HCEC 1CT (cell line): ENCODE results near the gene ANKRD13D.

Experiments used
- DNase-seq: peaks from one replicate; pipeline ENCODE4 v3.0.0-alpha.2; 2017

Gene ANKRD13D

GRCh38 chr11:67262731-67263675 is 26.1 kb upstream of the ANKRD13D start:
- DNase-seq, result peak; percentile 76

GRCh38 chr11:67264260-67264659 is 24.8 kb upstream of the ANKRD13D start:
- no peak for DNase-seq

- DNase-seq, result no peak
Measured at GRCh38 chr11:67264877-67265632, 24.0 kb upstream of the ANKRD13D start.

GRCh38 chr11:67265633-67266448 is 23.3 kb upstream of the ANKRD13D start:
- DNase-seq, result peak; percentile 53

- peak; percentile 55 for DNase-seq
Measured at GRCh38 chr11:67266449-67267187, 22.5 kb upstream of the ANKRD13D start, which contains the start of gene GRK2. GRK2 (plus strand) TSS chr11:67266473; CDS start chr11:67266700, 227 bp downstream.

- no peak for DNase-seq
Measured at GRCh38 chr11:67267188-67268080, 21.7 kb upstream of the ANKRD13D start.

GRCh38 chr11:67268081-67268961 is 20.8 kb upstream of the ANKRD13D start:
- no peak for DNase-seq

GRCh38 chr11:67268962-67269268 is 20.2 kb upstream of the ANKRD13D start:
- no peak for DNase-seq

- DNase-seq, result no peak
Measured at GRCh38 chr11:67269401-67270255, 19.5 kb upstream of the ANKRD13D start.

GRCh38 chr11:67270256-67271204 is 18.6 kb upstream of the ANKRD13D start:
- no peak for DNase-seq

- no peak for DNase-seq
Measured at GRCh38 chr11:67271205-67271540, 17.9 kb upstream of the ANKRD13D start.

- no peak for DNase-seq
Measured at GRCh38 chr11:67271541-67272284, 17.4 kb upstream of the ANKRD13D start.

GRCh38 chr11:67272327-67273259 is 16.5 kb upstream of the ANKRD13D start:
- DNase-seq, result no peak

GRCh38 chr11:67273260-67273990 is 15.7 kb upstream of the ANKRD13D start:
- DNase-seq, result no peak
